ENCODE measurements around the gene MALAT1.

DNA sequence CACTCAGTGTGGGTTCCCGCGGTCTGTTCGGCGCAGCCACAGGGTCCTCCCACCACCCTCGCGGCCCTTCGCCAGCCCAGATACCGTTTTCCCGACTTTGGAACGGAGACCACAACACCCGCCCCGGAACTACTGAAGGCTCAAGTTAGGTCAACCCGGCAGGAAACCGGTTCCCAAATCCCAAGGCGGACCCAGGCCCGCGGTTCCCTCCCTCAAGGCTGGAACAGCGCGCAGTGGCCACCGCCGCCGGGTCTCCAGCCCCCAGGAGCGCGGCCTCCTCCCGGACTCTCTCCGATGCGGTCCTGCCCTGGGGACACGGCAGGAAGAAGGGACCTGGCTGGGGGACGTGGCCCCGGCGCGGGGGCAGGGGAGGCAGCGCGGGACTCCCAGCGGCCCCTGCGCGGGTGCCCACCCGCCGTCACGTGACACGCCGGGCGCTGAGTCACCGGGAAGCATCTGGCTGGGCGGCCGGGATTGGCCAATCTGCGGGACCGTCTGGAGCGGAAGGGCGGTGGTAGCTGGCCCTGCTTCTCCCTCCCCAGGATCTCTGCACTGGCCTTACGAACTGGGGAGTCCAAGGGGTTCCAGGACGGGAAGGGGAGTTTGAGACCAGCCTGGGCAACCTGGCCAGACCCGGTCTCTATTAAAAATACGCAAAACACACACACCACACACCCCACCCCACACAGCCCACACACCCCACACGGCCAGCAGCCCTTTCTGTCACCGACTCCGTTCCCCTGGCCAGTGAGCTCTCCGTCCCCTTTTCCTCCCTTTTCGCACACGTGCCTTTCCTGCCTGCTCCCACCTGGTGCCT, 21.5 kb upstream of the MALAT1 start:
- peak; percentile 53 for TF ChIP-seq POLR2A (IDR thresholded peaks at IDR 0.05; ENCODE audit: borderline replicate concordance, extremely low read depth, insufficient read depth, insufficient read length)
- TF ChIP-seq POLR2AphosphoS5 (IDR thresholded peaks at IDR 0.05; ENCODE audit: low read depth, low read length) = peak; percentile 89
- TF ChIP-seq EZH2 (IDR thresholded peaks at IDR 0.05) = no peak
- TF ChIP-seq, protein P1, sequence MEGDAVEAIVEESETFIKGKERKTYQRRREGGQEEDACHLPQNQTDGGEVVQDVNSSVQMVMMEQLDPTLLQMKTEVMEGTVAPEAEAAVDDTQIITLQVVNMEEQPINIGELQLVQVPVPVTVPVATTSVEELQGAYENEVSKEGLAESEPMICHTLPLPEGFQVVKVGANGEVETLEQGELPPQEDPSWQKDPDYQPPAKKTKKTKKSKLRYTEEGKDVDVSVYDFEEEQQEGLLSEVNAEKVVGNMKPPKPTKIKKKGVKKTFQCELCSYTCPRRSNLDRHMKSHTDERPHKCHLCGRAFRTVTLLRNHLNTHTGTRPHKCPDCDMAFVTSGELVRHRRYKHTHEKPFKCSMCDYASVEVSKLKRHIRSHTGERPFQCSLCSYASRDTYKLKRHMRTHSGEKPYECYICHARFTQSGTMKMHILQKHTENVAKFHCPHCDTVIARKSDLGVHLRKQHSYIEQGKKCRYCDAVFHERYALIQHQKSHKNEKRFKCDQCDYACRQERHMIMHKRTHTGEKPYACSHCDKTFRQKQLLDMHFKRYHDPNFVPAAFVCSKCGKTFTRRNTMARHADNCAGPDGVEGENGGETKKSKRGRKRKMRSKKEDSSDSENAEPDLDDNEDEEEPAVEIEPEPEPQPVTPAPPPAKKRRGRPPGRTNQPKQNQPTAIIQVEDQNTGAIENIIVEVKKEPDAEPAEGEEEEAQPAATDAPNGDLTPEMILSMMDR (IDR thresholded peaks at IDR 0.05 in 2 of 3, conservative IDR thresholded peaks at IDR 0.05 in 1 of 3; ENCODE audit: borderline replicate concordance in 1 of 3, insufficient read depth in 1 of 3, low read depth in 2 of 3, low read length in 2 of 3) = no peak
- peak; percentile 50 for TF ChIP-seq YY1 (IDR thresholded peaks at IDR 0.05; ENCODE audit: extremely low read depth, insufficient replicate concordance, low read depth, low read length)
- no peak for TF ChIP-seq EZH2phosphoT487 (IDR thresholded peaks at IDR 0.05; ENCODE audit: borderline replicate concordance)
- TF ChIP-seq, protein P2, sequence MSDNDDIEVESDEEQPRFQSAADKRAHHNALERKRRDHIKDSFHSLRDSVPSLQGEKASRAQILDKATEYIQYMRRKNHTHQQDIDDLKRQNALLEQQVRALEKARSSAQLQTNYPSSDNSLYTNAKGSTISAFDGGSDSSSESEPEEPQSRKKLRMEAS (IDR thresholded peaks at IDR 0.05) = no peak
- no peak for TF ChIP-seq CEBPB (IDR thresholded peaks at IDR 0.05; ENCODE audit: low read depth)
- TF ChIP-seq, protein P3, sequence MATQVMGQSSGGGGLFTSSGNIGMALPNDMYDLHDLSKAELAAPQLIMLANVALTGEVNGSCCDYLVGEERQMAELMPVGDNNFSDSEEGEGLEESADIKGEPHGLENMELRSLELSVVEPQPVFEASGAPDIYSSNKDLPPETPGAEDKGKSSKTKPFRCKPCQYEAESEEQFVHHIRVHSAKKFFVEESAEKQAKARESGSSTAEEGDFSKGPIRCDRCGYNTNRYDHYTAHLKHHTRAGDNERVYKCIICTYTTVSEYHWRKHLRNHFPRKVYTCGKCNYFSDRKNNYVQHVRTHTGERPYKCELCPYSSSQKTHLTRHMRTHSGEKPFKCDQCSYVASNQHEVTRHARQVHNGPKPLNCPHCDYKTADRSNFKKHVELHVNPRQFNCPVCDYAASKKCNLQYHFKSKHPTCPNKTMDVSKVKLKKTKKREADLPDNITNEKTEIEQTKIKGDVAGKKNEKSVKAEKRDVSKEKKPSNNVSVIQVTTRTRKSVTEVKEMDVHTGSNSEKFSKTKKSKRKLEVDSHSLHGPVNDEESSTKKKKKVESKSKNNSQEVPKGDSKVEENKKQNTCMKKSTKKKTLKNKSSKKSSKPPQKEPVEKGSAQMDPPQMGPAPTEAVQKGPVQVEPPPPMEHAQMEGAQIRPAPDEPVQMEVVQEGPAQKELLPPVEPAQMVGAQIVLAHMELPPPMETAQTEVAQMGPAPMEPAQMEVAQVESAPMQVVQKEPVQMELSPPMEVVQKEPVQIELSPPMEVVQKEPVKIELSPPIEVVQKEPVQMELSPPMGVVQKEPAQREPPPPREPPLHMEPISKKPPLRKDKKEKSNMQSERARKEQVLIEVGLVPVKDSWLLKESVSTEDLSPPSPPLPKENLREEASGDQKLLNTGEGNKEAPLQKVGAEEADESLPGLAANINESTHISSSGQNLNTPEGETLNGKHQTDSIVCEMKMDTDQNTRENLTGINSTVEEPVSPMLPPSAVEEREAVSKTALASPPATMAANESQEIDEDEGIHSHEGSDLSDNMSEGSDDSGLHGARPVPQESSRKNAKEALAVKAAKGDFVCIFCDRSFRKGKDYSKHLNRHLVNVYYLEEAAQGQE (IDR thresholded peaks at IDR 0.05; ENCODE audit: low read depth) = no peak
- no peak for TF ChIP-seq RAD21 (IDR thresholded peaks at IDR 0.05; ENCODE audit: low read depth)
- peak; percentile 52 for TF ChIP-seq ZFX (IDR thresholded peaks at IDR 0.05)
- TF ChIP-seq SRF (IDR thresholded peaks at IDR 0.05; ENCODE audit: low read depth) = no peak

All from HCT116 (cell line).